DMS79 (cell line): ENCODE data around the gene APOC3.

Source experiments
- DNase-seq: peaks from one replicate; lab custom pipeline; 2025; lab: John Stamatoyannopoulos, UW

The APOC3 gene

GRCh38 chr11:116849060-116849459 lies 19.4 kb downstream of the APOC3 start:
- no peak for DNase-seq

GRCh38 chr11:116849486-116849885 lies 19.8 kb downstream of the APOC3 start:
- DNase-seq: no peak

- no peak for DNase-seq
Measured at GRCh38 chr11:116851626-116852025, 21.9 kb downstream of the APOC3 start.

GRCh38 chr11:116852261-116853031 lies 22.7 kb downstream of the APOC3 start:
- DNase-seq: no peak

GRCh38 chr11:116853461-116854073 lies 23.9 kb downstream of the APOC3 start:
- DNase-seq: no peak

GRCh38 chr11:116855413-116855812 lies 25.7 kb downstream of the APOC3 start:
- no peak for DNase-seq

- no peak for DNase-seq
Measured at GRCh38 chr11:116856423-116856822, 26.7 kb downstream of the APOC3 start.

GRCh38 chr11:116857316-116857715 lies 27.6 kb downstream of the APOC3 start:
- DNase-seq: no peak

- DNase-seq: no peak
Measured at GRCh38 chr11:116857936-116858335, 28.2 kb downstream of the APOC3 start.

GRCh38 chr11:116859175-116859574 lies 29.5 kb downstream of the APOC3 start:
- no peak for DNase-seq

- no peak for DNase-seq
Measured at GRCh38 chr11:116860303-116860702, 30.6 kb downstream of the APOC3 start.

GRCh38 chr11:116861539-116861938 lies 31.8 kb downstream of the APOC3 start:
- DNase-seq: no peak

GRCh38 chr11:116862185-116862584 lies 32.5 kb downstream of the APOC3 start:
- DNase-seq: no peak

GRCh38 chr11:116862951-116863350 lies 33.2 kb downstream of the APOC3 start:
- no peak for DNase-seq

- DNase-seq: no peak
Measured at GRCh38 chr11:116864531-116864930, 34.8 kb downstream of the APOC3 start.

GRCh38 chr11:116865696-116866095 lies 36.0 kb downstream of the APOC3 start:
- DNase-seq: no peak

- DNase-seq: no peak
Measured at GRCh38 chr11:116866804-116867455, 37.2 kb downstream of the APOC3 start.

- no peak for DNase-seq
Measured at GRCh38 chr11:116867619-116868018, 37.9 kb downstream of the APOC3 start.

- DNase-seq: no peak
Measured at GRCh38 chr11:116868066-116868465, 38.4 kb downstream of the APOC3 start.

GRCh38 chr11:116869610-116870009 lies 39.9 kb downstream of the APOC3 start:
- no peak for DNase-seq

- no peak for DNase-seq
Measured at GRCh38 chr11:116870054-116870453, 40.3 kb downstream of the APOC3 start.

GRCh38 chr11:116871248-116871647 lies 41.5 kb downstream of the APOC3 start:
- DNase-seq: no peak

GRCh38 chr11:116873381-116873780 lies 43.7 kb downstream of the APOC3 start:
- no peak for DNase-seq
